HepG2 (cell line): Measurements from ENCODE around the gene ARHGAP21.

ENCODE experiments used
- RFXANK ChIP-seq: IDR thresholded peaks from 2 replicates; pipeline ENCODE4 v1.6.1; 2016
- ZFP1 ChIP-seq: IDR thresholded peaks from 2 replicates; pipeline ENCODE4 v1.6.1; 2016
- ZNF709 ChIP-seq: sonication (generic); formaldehyde crosslinking; IDR thresholded peaks from 2 replicates; pipeline ENCODE4 v1.5.0; 2020; ENCODE audit warnings: mild to moderate bottlenecking, missing genetic modification reagents
- TF ChIP-seq, protein P1 (sequence below), 2 experiments: IDR thresholded peaks; 2 replicates each; pipeline ENCODE4 v1.6.1; 2011 to 2012; ENCODE audit warnings: low read length in 2 of 2, borderline replicate concordance in 1 of 2, low read depth in 1 of 2, mild to moderate bottlenecking in 1 of 2, moderate library complexity in 1 of 2
- TF ChIP-seq, protein P2 (sequence below): sonication (generic); formaldehyde crosslinking; conservative IDR thresholded peaks from 2 replicates; pipeline ENCODE4 v1.4.0; 2020; ENCODE audit warnings: missing genetic modification reagents
- TF ChIP-seq, protein P3 (sequence below): sonication (generic); formaldehyde crosslinking; IDR thresholded peaks from 2 replicates; pipeline ENCODE4 v1.4.0; 2020; ENCODE audit warnings: low read depth, mild to moderate bottlenecking, missing genetic modification reagents

DNA sequence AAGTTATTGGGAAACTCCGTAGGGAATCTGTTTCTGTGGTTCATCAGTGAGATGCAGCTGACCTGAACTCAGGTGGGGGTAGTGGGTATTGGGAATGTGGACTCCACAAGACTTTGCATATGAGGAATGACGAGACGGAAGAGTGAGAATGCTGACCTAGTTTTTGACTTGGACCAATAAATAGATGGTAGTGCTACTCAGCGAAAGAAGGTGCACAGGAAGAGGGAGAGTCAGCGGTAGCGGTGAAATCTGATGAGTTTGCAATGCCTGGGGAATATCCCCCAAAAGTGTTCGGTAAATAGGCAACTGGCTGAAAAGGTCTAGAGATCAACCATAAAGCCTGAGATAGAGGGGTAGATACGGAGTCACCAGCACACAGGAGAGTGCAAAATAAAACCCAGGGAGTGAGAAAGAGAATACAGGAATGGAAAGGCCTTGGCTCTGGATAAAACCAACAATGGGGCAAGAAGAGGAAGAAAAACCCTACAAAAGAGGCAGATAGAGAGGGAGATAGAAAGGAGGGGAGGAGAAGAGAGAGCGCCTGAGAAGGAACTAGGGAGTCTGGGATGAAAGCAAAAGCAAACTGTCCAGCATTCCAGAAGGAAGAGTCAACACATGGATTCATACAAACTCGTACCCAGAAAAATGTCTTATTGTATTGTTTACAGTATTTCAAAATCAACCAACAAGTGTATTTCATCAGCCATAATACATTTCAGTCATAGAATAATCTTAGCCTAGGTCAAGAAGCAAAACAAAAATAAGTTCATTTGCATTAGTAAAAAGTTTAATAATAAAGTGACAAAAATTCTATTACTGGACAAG lies 5.4 kb downstream of the ARHGAP21 start:
- TF ChIP-seq RFXANK, result no peak
- TF ChIP-seq, protein P1, sequence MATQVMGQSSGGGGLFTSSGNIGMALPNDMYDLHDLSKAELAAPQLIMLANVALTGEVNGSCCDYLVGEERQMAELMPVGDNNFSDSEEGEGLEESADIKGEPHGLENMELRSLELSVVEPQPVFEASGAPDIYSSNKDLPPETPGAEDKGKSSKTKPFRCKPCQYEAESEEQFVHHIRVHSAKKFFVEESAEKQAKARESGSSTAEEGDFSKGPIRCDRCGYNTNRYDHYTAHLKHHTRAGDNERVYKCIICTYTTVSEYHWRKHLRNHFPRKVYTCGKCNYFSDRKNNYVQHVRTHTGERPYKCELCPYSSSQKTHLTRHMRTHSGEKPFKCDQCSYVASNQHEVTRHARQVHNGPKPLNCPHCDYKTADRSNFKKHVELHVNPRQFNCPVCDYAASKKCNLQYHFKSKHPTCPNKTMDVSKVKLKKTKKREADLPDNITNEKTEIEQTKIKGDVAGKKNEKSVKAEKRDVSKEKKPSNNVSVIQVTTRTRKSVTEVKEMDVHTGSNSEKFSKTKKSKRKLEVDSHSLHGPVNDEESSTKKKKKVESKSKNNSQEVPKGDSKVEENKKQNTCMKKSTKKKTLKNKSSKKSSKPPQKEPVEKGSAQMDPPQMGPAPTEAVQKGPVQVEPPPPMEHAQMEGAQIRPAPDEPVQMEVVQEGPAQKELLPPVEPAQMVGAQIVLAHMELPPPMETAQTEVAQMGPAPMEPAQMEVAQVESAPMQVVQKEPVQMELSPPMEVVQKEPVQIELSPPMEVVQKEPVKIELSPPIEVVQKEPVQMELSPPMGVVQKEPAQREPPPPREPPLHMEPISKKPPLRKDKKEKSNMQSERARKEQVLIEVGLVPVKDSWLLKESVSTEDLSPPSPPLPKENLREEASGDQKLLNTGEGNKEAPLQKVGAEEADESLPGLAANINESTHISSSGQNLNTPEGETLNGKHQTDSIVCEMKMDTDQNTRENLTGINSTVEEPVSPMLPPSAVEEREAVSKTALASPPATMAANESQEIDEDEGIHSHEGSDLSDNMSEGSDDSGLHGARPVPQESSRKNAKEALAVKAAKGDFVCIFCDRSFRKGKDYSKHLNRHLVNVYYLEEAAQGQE (IDR thresholded peaks at IDR 0.05; ENCODE audit: borderline replicate concordance in 1 of 2, low read depth in 1 of 2, low read length in 2 of 2), result no peak
- TF ChIP-seq, protein P2, sequence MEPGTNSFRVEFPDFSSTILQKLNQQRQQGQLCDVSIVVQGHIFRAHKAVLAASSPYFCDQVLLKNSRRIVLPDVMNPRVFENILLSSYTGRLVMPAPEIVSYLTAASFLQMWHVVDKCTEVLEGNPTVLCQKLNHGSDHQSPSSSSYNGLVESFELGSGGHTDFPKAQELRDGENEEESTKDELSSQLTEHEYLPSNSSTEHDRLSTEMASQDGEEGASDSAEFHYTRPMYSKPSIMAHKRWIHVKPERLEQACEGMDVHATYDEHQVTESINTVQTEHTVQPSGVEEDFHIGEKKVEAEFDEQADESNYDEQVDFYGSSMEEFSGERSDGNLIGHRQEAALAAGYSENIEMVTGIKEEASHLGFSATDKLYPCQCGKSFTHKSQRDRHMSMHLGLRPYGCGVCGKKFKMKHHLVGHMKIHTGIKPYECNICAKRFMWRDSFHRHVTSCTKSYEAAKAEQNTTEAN, result no peak
- no peak for TF ChIP-seq ZNF709 (CRISPR knock-in tag)
- TF ChIP-seq, protein P3, sequence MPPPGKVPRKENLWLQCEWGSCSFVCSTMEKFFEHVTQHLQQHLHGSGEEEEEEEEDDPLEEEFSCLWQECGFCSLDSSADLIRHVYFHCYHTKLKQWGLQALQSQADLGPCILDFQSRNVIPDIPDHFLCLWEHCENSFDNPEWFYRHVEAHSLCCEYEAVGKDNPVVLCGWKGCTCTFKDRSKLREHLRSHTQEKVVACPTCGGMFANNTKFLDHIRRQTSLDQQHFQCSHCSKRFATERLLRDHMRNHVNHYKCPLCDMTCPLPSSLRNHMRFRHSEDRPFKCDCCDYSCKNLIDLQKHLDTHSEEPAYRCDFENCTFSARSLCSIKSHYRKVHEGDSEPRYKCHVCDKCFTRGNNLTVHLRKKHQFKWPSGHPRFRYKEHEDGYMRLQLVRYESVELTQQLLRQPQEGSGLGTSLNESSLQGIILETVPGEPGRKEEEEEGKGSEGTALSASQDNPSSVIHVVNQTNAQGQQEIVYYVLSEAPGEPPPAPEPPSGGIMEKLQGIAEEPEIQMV, result no peak
- no peak for TF ChIP-seq ZFP1 (CRISPR knock-in tag)
